HL-60 (cell line): Measurements from ENCODE around the gene IPPK.

Experiments used
- SPI1 ChIP-seq: IDR thresholded peaks from 2 replicates; pipeline ENCODE4 v1.6.1; 2012; ENCODE audit warnings: low read depth, mild to moderate bottlenecking, borderline replicate concordance
- TF ChIP-seq, protein P1 (sequence below): IDR thresholded peaks from one replicate; pipeline ENCODE4 v1.5.1; 2011; ENCODE audit warnings: low read length, control low read depth, inconsistent platforms; ENCODE audit not compliant: insufficient read depth
- TF ChIP-seq, protein P2 (sequence below): IDR thresholded peaks from 2 replicates; pipeline ENCODE4 v1.6.1; 2012; ENCODE audit warnings: low read depth; ENCODE audit not compliant: insufficient replicate concordance

DNA sequence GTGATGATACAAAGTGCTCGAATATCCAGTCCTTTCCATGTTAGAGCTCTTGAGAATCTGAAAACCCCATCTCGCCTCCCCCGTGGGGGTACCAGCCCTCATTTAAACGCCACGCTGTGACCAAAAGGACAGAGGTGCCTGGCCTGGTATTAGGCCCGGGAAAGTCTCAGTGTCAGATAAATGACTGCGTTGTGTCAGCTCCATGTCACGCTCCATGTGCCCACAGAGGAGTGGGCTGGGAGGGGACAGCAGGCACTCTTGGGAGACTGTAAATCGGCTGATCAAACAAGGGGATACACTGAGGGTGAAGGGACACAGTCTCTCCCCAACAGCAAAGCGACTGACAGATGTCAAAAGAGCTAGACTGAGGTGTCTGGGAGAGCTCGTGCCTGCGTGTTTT, 68.5 kb downstream of the IPPK start:
- TF ChIP-seq, protein P1, sequence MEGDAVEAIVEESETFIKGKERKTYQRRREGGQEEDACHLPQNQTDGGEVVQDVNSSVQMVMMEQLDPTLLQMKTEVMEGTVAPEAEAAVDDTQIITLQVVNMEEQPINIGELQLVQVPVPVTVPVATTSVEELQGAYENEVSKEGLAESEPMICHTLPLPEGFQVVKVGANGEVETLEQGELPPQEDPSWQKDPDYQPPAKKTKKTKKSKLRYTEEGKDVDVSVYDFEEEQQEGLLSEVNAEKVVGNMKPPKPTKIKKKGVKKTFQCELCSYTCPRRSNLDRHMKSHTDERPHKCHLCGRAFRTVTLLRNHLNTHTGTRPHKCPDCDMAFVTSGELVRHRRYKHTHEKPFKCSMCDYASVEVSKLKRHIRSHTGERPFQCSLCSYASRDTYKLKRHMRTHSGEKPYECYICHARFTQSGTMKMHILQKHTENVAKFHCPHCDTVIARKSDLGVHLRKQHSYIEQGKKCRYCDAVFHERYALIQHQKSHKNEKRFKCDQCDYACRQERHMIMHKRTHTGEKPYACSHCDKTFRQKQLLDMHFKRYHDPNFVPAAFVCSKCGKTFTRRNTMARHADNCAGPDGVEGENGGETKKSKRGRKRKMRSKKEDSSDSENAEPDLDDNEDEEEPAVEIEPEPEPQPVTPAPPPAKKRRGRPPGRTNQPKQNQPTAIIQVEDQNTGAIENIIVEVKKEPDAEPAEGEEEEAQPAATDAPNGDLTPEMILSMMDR, result no peak
- TF ChIP-seq, protein P2, sequence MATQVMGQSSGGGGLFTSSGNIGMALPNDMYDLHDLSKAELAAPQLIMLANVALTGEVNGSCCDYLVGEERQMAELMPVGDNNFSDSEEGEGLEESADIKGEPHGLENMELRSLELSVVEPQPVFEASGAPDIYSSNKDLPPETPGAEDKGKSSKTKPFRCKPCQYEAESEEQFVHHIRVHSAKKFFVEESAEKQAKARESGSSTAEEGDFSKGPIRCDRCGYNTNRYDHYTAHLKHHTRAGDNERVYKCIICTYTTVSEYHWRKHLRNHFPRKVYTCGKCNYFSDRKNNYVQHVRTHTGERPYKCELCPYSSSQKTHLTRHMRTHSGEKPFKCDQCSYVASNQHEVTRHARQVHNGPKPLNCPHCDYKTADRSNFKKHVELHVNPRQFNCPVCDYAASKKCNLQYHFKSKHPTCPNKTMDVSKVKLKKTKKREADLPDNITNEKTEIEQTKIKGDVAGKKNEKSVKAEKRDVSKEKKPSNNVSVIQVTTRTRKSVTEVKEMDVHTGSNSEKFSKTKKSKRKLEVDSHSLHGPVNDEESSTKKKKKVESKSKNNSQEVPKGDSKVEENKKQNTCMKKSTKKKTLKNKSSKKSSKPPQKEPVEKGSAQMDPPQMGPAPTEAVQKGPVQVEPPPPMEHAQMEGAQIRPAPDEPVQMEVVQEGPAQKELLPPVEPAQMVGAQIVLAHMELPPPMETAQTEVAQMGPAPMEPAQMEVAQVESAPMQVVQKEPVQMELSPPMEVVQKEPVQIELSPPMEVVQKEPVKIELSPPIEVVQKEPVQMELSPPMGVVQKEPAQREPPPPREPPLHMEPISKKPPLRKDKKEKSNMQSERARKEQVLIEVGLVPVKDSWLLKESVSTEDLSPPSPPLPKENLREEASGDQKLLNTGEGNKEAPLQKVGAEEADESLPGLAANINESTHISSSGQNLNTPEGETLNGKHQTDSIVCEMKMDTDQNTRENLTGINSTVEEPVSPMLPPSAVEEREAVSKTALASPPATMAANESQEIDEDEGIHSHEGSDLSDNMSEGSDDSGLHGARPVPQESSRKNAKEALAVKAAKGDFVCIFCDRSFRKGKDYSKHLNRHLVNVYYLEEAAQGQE, result no peak
- TF ChIP-seq SPI1, result no peak
